ENCODE measurements around the gene SLC2A4RG. TPM values are rescaled to one million over a fixed set of nuclear protein-coding genes. Genes with fewer than 3 reads are reported as not detected.

The SLC2A4RG gene
- total RNA-seq, 1 experiment from 2014 or later, result 121 TPM

DNA sequence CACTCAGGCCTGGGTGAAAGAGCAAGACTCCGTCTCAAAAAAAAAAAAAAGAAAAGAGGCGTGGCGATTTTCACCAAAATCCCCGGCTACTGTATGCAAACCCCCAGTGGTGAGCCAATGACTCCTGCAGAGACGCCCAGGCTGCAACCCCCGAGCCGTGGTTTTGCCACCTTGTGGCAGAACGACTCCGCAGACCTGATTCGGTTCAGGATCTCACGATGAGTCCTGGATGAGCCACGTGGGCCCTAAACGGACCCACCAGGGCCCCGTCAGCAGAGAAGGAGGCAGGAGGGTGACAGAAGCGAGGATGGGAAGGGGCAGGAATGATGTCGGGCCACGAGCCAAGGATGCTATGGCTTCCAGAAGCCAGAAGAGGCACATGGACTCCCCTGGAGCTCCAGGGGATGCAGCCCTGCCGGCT lies 42.5 kb downstream of the SLC2A4RG start:
- Histone ChIP-seq H3K4me2 (ENCODE audit: low read length) (peak overlapping the region; percentile 60), H3K27me3 (ENCODE audit: insufficient read depth, low read length) (no peaks in the 10 kb centered on the region), H3K36me3 (ENCODE audit: control insufficient read depth in 1 of 2, insufficient read depth in 2 of 2, low read length in 2 of 2) (no peaks in the 10 kb centered on the region), H2AFZ (ENCODE audit: low read depth, low read length, poor library complexity, severe bottlenecking) (no peak overlapping the region), H3K9ac (ENCODE audit: low read length) (peak overlapping the region; percentile 35), H3K9me2 (ENCODE audit: insufficient read depth) (no peaks in the 10 kb centered on the region), H3K4me3 (replicated peaks in 1 of 2; ENCODE audit: low read depth in 1 of 2, low read length in 2 of 2) (no peak overlapping the region), H3K9me3 (ENCODE audit: control insufficient read depth in 1 of 2, insufficient read depth in 1 of 2, low read depth in 1 of 2, low read length in 2 of 2) (no peaks in the 10 kb centered on the region), H3K79me2 (ENCODE audit: insufficient read depth, low read length) (no peaks in the 10 kb centered on the region), H3K4me1 (ENCODE audit: control insufficient read depth in 1 of 2, insufficient read depth in 2 of 2, low read length in 2 of 2) (peaks cover 29 to 36% of the 10 kb centered on the region in 2 experiments), H4K20me1 (ENCODE audit: insufficient read depth) (no peaks in the 10 kb centered on the region), H3K27ac (ENCODE audit: low read depth, low read length) (peak overlapping the region; percentile 52)
- ATAC-seq (peak; percentile 88), DNase-seq (ENCODE audit: low read depth, low spot score) (peak; percentile 63)
- no TSS peak for BruUV-seq (replicated peaks)
- intact Hi-C loops (cut with micrococcal nuclease), result loop anchor here (10.0 kb wide), 1 partner anchor 193 kb away; the partner anchor contains the start of gene SAMD10
- ChIA-PET RAD21 (ENCODE audit: low non-redundant PET in 1 of 2, low total read pairs in 2 of 2, uncharacterized antibody in 2 of 2, unreplicated experiment in 2 of 2) (no interaction called here), CTCF (no interaction called here), POLR2A (no interaction called here)
- TF ChIP-seq CTCF (IDR thresholded peaks at IDR 0.05 in 2 of 3, conservative IDR thresholded peaks at IDR 0.05 in 1 of 3; ENCODE audit: borderline replicate concordance in 1 of 3, insufficient read depth in 1 of 3, low read depth in 2 of 3, low read length in 2 of 3) (peak; percentile 39 to 48 (median 46); a peak in 5 of 6 replicates), RAD21 (IDR thresholded peaks at IDR 0.05; ENCODE audit: low read depth) (peak; percentile 40), REST (IDR thresholded peaks at IDR 0.05; ENCODE audit: low read depth) (no peak), EZH2phosphoT487 (IDR thresholded peaks at IDR 0.05; ENCODE audit: borderline replicate concordance) (no peak), EGR1 (IDR thresholded peaks at IDR 0.05; ENCODE audit: low read depth) (no peak), POLR2A (IDR thresholded peaks at IDR 0.05; ENCODE audit: borderline replicate concordance, extremely low read depth, insufficient read depth, insufficient read length) (no peak)

Data from HCT116 (cell line).